Heart left ventricle (tissue), 16 donors: Measurements from ENCODE around the gene RLN1. TPM values are rescaled to one million over a fixed set of nuclear protein-coding genes. Genes with fewer than 3 reads are reported as not detected.
"Not testable (repeated sequence)": the region's sequence is repeated elsewhere in the genome, so short reads cannot be mapped to it uniquely, and the experiment has no call there.

Source experiments
- ATAC-seq, 4 donors: fragments of 200-7000 bp; cut with Tn5 transposase; one replicate each; pipeline ENCODE4 v1.9.1; 2020 to 2022; ENCODE audit warnings: moderate library complexity in 4 of 4, mild to moderate bottlenecking in 3 of 4, moderate number of reproducible peaks in 1 of 4
- DNase-seq, 5 donors: peaks; one replicate each; pipeline ENCODE4 v3.0.0-alpha.2; 2020
- H3K27ac ChIP-seq, 12 donors: fragments of 200-600 bp; sonication (generic) in 4 of 12; one replicate each; pipeline versions ENCODE4 v1.5.0 to v1.8.0; 2016 to 2022; ENCODE audit warnings: mild to moderate bottlenecking in 2 of 12
- H3K27me3 ChIP-seq, 9 donors: fragments of 200-600 bp; sonication (generic) in 2 of 9; one replicate each; pipeline versions ENCODE4 v1.5.1 to v1.8.0; 2016 to 2022; ENCODE audit warnings: mild to moderate bottlenecking in 3 of 9
- H3K36me3 ChIP-seq, 9 donors: fragments of 200-600 bp; sonication (generic) in 2 of 9; one replicate each; pipeline versions ENCODE4 v1.5.0 to v1.8.0; 2018 to 2022; ENCODE audit warnings: mild to moderate bottlenecking in 2 of 9
- H3K4me1 ChIP-seq, 12 donors: fragments of 200-600 bp; sonication (generic) in 4 of 12; one replicate each; pipeline versions ENCODE4 v1.5.0 to v1.8.0; 2016 to 2022; ENCODE audit warnings: mild to moderate bottlenecking in 3 of 12
- H3K4me3 ChIP-seq, 12 donors: fragments of 200-600 bp; sonication (generic) in 4 of 12; one replicate each; pipeline versions ENCODE4 v1.5.0 to v1.8.0; 2017 to 2022; ENCODE audit warnings: mild to moderate bottlenecking in 9 of 12, moderate library complexity in 4 of 12
- H3K9me3 ChIP-seq, 12 donors: fragments of 200-600 bp; sonication (generic) in 4 of 12; one replicate each; pipeline versions ENCODE4 v1.5.0 to v1.8.0; 2016 to 2022; ENCODE audit warnings: mild to moderate bottlenecking in 1 of 12
- POLR2A ChIP-seq, 2 donors: fragments of 450-650 bp; IDR thresholded peaks; one replicate each; pipeline ENCODE4 v1.6.1; 2017; ENCODE audit warnings: antibody characterized with exemption in 2 of 2, mild to moderate bottlenecking in 2 of 2, moderate library complexity in 2 of 2
- WGBS, 4 donors: extraction: QIAGEN DNeasy Blood & Tissue Kit in 2 of 4; methylation state at CpG; one replicate each; pipeline versions ENCODE4 v1.1.5 to v1.1.7; 2013 to 2018; 5-methylcytosine and 5-hydroxymethylcytosine counted together
- intact Hi-C, 10 donors: fragments of 100-400 bp; cut with DNase I; formaldehyde crosslinking; loops; one replicate each; pipeline versions ENCODE4 v1.11.1 to v1.14.2; 2022
- long read RNA-seq, 3 donors: library from polyadenylated mRNA; unstranded; transcript quantifications; one replicate each; pipeline ENCODE4 v2.0.0, GENCODE V29; 2020 to 2021
- polyA plus RNA-seq, 2 donors: library from polyadenylated mRNA; stranded (reverse); fragments of 200-250 nt; gene quantifications; one replicate each; pipeline ENCODE4 v1.2.3, GENCODE V29; 2013
- total RNA-seq, 9 donors: library from RNA; depleted of rRNA in 2 of 9; stranded (reverse); fragments of >200 nt in 2 of 9; fragmentation: NEBNext Ultra II Directional in 3 of 9; extraction: Animal tissue kit (Norgen Biotek cat#: 25700) in 3 of 9; gene quantifications; one replicate each; pipeline versions ENCODE4 v1.1.0 to v1.2.4, GENCODE V29; 2016 to 2023
- TF ChIP-seq, protein P1 (sequence below), 12 donors: fragments of 200-600 bp; sonication (generic) in 4 of 12; IDR thresholded peaks; one replicate each; pipeline versions ENCODE4 v1.5.0 to v1.8.0; 2018 to 2022; ENCODE audit warnings: antibody characterized with exemption in 12 of 12, mild to moderate bottlenecking in 5 of 12
- donor health status: ischemic (EF 13 %, LVEDD 7.1; RV severe dilation, severe dysfunction).
- donor health status: healthy with polysubstance abuse.
- donor health status: DM: no; HTN: yes; CAD: no.
- donor health status: DM: no; HTN: no; CAD: no.
- donor health status: ischemic (EF 25% LVEDD 6.9; RV normal size, moderate dysfunction).
- donor health status: ischemic (EF 25% LVEDD 5.7; RV mildly dilated, moderate dysfunction).
- donor health status: healthy.
- donor health status: DM: yes; HTN: yes; CAD: no.
- donor health status: ischemic (EF 35%, LVEDD 5.7; RV mildly dilated, moderate dysfunction).
- donor health status: nonischemic (EF 11% LVEDD 7.7; RV severe dilation, severe dysfunction).
- donor health status: DM: yes; HTN: yes; CAD: no.
- donor health status: PGD.
- donor health status: ischemic (EF 29% LVEDD 5.4; RV normal size, mild dysfunction).
- donor health status: nonischemic (EF 23%, LVEDD 6.1; RV moderate dilation, normal function).

The RLN1 gene, protein sequence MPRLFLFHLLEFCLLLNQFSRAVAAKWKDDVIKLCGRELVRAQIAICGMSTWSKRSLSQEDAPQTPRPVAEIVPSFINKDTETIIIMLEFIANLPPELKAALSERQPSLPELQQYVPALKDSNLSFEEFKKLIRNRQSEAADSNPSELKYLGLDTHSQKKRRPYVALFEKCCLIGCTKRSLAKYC
- total RNA-seq (under 1 TPM in 2 of 9 donors, not detected in 7; 0.28 to 0.40 TPM), polyA plus RNA-seq (under 1 TPM in 1 of 2 donors, not detected in 1; 0.18 TPM)
- long read RNA-seq, donor 1: 0 reads
- long read RNA-seq, donor 2: 0 reads
- long read RNA-seq, donor 3: 0 reads

DNA sequence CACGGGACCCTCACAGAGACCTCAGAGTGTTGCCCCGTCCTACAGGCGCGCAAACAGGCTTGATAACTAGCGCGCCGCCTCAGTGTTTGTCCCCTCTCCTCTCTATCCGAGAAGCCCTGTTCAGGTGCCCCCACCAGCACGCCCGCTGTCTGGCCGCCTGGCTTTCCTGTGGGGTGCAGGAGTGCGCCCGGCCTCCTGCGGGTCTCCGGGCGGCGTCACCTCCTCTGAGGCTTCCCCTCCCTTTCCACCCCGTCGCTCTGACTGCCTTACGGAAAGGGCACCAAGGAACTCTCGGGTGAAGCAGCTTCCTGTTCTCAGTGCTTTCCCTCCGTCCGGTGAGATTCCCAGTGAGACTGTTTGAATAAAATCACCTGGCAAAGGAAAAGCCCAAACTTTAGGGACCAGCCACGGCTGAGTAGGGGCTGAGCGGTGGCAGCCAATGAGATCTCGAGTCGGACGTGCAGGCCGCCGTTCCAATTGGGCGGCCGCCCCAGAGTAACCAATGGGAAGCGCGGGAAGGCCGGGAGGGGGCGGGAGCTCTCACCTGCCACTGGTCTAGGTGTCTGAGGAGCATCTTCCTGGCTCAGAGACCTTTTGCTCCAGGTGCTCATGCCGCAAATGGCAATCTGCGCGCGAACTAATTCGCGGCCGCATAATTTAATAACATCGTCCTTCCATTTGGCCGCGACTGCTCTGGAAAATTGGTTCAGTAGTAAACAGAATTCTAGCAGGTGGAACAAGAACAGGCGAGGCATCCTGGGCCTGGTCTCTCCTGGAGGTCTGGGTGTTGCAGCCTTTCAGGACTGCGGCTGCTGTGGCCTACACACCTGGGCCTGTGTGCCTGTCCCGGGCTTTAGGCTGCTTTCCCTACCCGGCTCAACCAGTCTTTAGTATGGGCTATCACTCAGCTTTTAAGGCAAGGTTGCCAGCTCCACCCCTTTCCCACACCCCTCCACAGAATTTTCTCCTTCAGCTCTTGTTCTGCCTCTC lies at the start of gene RLN1:
Gene RLN1, minus strand, starts transcription at position 885 of the 990 bp plus-strand sequence. Its CDS starts 130 bp downstream, at position 755.
- H3K27me3 ChIP-seq, H3K4me1 ChIP-seq, H3K27ac ChIP-seq, DNase-seq, H3K9me3 ChIP-seq, H3K36me3 ChIP-seq, intact Hi-C loops: not testable (repeated sequence)
- peak within 1 kb of the TSS in 8 of 12 donors; percentile 11 to 24 (median 20) for H3K4me3 ChIP-seq
- whole genome bisulfite sequencing, 4 donors: 22 to 38% (median 30%) methylated on average over 13 to 14 of the region's 50 CpGs
- peak; percentile 99 to 100 (median 100) for ATAC-seq

DNA sequence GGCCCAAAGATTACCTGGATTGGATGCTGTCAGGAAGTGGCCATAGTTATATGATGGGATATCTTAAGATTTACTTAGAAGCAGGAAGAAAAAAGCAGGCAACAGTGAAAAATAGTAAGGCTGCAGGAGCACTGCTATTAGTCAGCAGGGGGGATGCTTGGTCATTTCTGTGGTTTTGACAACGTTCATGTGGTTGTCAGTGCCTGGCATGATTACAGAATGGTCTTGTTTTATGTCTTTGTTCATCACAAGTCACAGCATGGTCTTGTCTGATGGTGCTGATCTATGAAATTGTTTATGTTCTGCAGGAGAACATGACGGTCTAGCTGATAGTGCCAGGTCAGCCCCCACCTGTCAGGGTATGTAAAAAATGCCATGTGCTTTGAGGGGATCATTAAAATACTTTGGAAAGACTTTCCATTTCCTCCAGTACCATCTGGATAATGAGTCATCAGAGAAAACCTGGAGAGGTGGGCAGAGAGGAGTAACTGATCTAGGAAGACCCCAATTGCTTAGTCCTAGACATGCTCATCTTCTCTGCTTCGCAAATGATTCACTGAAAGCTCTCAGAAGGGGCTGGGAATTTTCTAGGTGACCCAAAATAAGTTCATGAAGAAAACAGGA lies 49.5 kb upstream of the RLN1 start:
- Histone ChIP-seq H3K36me3 (no peaks in the 10 kb centered on the region), H3K27ac (no peak overlapping the region), H3K9me3 (no peaks in the 10 kb centered on the region), H3K4me3 (no peak overlapping the region), H3K4me1 (peaks cover 0 to 14% (median 0%) of the 10 kb centered on the region in 12 donors), H3K27me3 (no peaks in the 10 kb centered on the region)
- ATAC-seq (no peak), DNase-seq (no peak)
- intact Hi-C loops: no loop called here
- no peak for TF ChIP-seq POLR2A (IDR thresholded peaks at IDR 0.05)
- TF ChIP-seq, protein P1, sequence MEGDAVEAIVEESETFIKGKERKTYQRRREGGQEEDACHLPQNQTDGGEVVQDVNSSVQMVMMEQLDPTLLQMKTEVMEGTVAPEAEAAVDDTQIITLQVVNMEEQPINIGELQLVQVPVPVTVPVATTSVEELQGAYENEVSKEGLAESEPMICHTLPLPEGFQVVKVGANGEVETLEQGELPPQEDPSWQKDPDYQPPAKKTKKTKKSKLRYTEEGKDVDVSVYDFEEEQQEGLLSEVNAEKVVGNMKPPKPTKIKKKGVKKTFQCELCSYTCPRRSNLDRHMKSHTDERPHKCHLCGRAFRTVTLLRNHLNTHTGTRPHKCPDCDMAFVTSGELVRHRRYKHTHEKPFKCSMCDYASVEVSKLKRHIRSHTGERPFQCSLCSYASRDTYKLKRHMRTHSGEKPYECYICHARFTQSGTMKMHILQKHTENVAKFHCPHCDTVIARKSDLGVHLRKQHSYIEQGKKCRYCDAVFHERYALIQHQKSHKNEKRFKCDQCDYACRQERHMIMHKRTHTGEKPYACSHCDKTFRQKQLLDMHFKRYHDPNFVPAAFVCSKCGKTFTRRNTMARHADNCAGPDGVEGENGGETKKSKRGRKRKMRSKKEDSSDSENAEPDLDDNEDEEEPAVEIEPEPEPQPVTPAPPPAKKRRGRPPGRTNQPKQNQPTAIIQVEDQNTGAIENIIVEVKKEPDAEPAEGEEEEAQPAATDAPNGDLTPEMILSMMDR (IDR thresholded peaks at IDR 0.05): no peak
- 56 to 77% (median 70%) methylated on average over 3 of the region's 3 CpGs for WGBS, 4 donors

DNA sequence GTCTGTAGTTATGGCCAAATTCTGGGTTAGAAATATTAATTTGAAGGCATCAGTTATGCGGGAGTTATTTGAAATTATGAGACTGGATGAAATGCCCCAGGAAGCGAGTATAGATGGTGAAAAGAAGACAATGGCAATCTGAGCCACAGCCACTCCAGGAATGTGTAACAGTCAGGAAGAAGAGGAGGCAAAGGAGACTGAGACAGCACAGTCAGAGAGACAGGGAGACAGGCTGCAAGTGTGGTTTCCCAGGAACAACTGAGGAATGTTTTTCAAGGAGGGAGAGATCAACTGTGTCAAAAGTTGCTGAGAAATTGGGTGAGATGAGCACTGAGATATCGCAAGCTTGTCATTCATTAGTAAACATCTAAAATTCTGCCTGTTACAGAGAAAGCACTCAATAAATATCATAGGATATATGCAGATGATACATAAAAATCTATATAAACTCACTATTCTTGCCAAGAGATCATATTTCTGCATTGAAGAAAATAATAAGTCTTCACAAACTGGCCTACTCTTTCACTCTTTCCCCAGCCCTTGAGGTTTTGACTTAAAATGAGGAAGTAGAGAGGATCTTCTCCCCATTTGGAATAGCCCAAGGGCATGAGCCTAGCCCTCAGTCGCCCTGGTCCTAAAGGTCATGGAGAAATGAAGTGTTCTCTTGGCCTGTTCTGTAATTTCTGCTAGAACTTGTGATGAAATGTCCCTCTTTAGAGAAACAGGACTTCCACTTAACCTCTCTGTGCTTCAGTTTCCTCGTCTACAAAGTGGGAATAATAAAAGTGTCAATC lies 48.5 kb upstream of the RLN1 start:
- Histone ChIP-seq H3K4me1 (peaks cover 0 to 14% (median 0%) of the 10 kb centered on the region in 12 donors), H3K27me3 (no peaks in the 10 kb centered on the region), H3K9me3 (no peaks in the 10 kb centered on the region), H3K27ac (no peak overlapping the region), H3K4me3 (no peak overlapping the region), H3K36me3 (no peaks in the 10 kb centered on the region)
- DNase-seq: no peak
- intact Hi-C loops: no loop called here
- no peak for ATAC-seq
- TF ChIP-seq, protein P1 (IDR thresholded peaks at IDR 0.05): no peak
- TF ChIP-seq POLR2A (IDR thresholded peaks at IDR 0.05): no peak
- 83 to 95% (median 89%) methylated on average over 5 of the region's 5 CpGs for WGBS, 4 donors

DNA sequence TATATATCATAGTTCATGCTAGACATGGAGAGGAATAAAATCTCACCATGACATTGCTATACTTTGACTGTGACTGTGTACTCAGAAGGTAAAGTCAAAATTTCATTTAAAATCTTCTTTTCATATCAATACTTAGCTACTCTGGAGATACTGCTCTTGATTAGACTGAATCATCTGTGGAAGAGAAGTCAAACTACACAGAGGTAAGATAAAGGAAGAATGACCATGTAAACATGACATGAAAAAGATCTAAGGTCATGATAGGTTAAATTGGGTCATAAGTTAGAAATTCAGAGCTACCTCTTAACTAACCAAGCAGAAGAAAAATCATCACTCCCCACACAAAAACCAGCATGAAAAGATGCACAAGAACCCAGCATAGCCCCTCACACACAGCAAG lies 44.8 kb upstream of the RLN1 start:
- H3K9me3 ChIP-seq: no peaks in the 10 kb centered on the region
- no peak for ATAC-seq
- TF ChIP-seq, protein P1 (IDR thresholded peaks at IDR 0.05): no peak
- no peak for TF ChIP-seq POLR2A (IDR thresholded peaks at IDR 0.05)
- peaks cover 0 to 7% (median 0%) of the 10 kb centered on the region in 9 donors for H3K36me3 ChIP-seq
- H3K27ac ChIP-seq: no peak overlapping the region
- intact Hi-C loops: no loop called here
- H3K4me3 ChIP-seq: no peak overlapping the region
- DNase-seq: no peak
- H3K27me3 ChIP-seq: no peaks in the 10 kb centered on the region
- peaks cover 0 to 12% (median 0%) of the 10 kb centered on the region in 12 donors for H3K4me1 ChIP-seq
